ENCODE measurements around the gene EML2.

Gene EML2

DNA sequence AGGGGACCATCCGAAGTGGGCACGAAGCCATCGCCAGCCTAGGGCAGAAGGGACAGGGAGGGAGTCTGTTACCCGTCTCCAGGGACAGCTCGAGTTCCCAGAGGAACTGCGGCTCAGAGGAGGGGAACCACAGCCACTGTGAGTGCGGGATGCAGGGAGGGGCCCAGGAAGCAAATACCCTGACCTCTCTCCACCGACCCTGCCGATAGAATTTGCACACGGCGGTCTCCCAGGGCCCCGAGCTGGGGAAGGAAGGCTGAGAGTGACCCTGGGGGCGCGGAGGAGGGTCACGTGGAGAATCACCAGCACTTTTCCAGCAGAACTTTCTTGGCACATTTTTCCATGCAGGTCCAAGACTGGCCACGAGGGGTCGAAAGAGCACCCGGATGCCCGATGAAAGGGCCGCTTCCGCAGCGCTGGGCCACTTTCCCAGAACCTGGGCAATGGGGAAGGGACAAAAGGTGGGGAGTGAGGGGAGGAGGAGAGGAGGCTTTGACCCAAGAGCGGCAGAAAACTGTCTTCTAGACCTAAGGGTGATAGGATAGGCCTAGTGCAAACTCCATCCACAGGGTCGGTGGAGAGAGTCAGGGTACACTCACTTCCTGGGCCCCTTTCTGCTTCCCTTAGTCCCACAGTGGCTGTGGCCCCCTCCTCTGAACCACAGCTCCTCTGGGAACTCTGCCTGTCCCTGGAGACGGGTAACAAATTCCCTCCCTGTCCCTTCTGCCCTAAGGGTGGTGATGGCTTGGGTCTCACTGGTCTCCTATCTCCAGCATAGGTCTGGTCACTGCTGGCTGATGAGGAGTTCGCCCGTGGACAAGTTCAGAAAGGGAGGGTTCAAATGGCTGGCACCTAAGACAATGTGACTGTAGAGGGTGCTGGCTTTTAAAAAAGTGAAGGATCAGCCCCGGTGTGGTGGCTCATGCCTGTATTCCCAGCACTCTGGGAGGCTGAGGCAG is 31.8 kb downstream of the EML2 start (continued):
- TF ChIP-seq, protein P1, sequence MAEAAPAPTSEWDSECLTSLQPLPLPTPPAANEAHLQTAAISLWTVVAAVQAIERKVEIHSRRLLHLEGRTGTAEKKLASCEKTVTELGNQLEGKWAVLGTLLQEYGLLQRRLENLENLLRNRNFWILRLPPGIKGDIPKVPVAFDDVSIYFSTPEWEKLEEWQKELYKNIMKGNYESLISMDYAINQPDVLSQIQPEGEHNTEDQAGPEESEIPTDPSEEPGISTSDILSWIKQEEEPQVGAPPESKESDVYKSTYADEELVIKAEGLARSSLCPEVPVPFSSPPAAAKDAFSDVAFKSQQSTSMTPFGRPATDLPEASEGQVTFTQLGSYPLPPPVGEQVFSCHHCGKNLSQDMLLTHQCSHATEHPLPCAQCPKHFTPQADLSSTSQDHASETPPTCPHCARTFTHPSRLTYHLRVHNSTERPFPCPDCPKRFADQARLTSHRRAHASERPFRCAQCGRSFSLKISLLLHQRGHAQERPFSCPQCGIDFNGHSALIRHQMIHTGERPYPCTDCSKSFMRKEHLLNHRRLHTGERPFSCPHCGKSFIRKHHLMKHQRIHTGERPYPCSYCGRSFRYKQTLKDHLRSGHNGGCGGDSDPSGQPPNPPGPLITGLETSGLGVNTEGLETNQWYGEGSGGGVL (tag by site-specific recombination; IDR thresholded peaks at IDR 0.05) = peak; percentile 46
- peak; percentile 78 for TF ChIP-seq ZNF660 (tag by site-specific recombination; IDR thresholded peaks at IDR 0.05)
- TF ChIP-seq ZNF24 (tag by site-specific recombination; IDR thresholded peaks at IDR 0.05) = peak; percentile 38; the same call in 1 of the 2 replicates
- TF ChIP-seq ZNF366 (tag by site-specific recombination; conservative IDR thresholded peaks at IDR 0.05) = peak; percentile 78
- peak; percentile 93 for TF ChIP-seq ZBTB48 (tag by site-specific recombination; IDR thresholded peaks at IDR 0.05)
- 0 out of 2 replicates have a peak, but pooled peaks have one; percentile 25 for TF ChIP-seq KLF16 (tag by site-specific recombination; IDR thresholded peaks at IDR 0.05)
- 0 out of 2 replicates have a peak, but pooled peaks have one; percentile 35 for TF ChIP-seq WT1 (tag by site-specific recombination; IDR thresholded peaks at IDR 0.05)
- TF ChIP-seq ZNF664 (tag by site-specific recombination; IDR thresholded peaks at IDR 0.05) = no peak
- 0 out of 2 replicates have a peak, but pooled peaks have one; percentile 6 for TF ChIP-seq OSR2 (tag by site-specific recombination; IDR thresholded peaks at IDR 0.05)
- TF ChIP-seq ZNF335 (tag by site-specific recombination; conservative IDR thresholded peaks at IDR 0.05) = peak; percentile 56
- no peak for TF ChIP-seq ZBTB21 (tag by site-specific recombination; IDR thresholded peaks at IDR 0.05)
- TF ChIP-seq, protein P2, sequence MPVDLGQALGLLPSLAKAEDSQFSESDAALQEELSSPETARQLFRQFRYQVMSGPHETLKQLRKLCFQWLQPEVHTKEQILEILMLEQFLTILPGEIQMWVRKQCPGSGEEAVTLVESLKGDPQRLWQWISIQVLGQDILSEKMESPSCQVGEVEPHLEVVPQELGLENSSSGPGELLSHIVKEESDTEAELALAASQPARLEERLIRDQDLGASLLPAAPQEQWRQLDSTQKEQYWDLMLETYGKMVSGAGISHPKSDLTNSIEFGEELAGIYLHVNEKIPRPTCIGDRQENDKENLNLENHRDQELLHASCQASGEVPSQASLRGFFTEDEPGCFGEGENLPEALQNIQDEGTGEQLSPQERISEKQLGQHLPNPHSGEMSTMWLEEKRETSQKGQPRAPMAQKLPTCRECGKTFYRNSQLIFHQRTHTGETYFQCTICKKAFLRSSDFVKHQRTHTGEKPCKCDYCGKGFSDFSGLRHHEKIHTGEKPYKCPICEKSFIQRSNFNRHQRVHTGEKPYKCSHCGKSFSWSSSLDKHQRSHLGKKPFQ (tag by site-specific recombination; IDR thresholded peaks at IDR 0.05) = no peak
- TF ChIP-seq, protein P3, sequence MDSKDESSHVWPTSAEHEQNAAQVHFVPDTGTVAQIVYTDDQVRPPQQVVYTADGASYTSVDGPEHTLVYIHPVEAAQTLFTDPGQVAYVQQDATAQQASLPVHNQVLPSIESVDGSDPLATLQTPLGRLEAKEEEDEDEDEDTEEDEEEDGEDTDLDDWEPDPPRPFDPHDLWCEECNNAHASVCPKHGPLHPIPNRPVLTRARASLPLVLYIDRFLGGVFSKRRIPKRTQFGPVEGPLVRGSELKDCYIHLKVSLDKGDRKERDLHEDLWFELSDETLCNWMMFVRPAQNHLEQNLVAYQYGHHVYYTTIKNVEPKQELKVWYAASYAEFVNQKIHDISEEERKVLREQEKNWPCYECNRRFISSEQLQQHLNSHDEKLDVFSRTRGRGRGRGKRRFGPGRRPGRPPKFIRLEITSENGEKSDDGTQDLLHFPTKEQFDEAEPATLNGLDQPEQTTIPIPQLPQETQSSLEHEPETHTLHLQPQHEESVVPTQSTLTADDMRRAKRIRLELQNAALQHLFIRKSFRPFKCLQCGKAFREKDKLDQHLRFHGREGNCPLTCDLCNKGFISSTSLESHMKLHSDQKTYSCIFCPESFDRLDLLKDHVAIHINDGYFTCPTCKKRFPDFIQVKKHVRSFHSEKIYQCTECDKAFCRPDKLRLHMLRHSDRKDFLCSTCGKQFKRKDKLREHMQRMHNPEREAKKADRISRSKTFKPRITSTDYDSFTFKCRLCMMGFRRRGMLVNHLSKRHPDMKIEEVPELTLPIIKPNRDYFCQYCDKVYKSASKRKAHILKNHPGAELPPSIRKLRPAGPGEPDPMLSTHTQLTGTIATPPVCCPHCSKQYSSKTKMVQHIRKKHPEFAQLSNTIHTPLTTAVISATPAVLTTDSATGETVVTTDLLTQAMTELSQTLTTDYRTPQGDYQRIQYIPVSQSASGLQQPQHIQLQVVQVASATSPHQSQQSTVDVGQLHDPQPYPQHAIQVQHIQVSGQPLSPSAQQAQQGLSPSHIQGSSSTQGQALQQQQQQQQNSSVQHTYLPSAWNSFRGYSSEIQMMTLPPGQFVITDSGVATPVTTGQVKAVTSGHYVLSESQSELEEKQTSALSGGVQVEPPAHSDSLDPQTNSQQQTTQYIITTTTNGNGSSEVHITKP (tag by site-specific recombination; IDR thresholded peaks at IDR 0.05) = peak; percentile 77
- TF ChIP-seq, protein P4, sequence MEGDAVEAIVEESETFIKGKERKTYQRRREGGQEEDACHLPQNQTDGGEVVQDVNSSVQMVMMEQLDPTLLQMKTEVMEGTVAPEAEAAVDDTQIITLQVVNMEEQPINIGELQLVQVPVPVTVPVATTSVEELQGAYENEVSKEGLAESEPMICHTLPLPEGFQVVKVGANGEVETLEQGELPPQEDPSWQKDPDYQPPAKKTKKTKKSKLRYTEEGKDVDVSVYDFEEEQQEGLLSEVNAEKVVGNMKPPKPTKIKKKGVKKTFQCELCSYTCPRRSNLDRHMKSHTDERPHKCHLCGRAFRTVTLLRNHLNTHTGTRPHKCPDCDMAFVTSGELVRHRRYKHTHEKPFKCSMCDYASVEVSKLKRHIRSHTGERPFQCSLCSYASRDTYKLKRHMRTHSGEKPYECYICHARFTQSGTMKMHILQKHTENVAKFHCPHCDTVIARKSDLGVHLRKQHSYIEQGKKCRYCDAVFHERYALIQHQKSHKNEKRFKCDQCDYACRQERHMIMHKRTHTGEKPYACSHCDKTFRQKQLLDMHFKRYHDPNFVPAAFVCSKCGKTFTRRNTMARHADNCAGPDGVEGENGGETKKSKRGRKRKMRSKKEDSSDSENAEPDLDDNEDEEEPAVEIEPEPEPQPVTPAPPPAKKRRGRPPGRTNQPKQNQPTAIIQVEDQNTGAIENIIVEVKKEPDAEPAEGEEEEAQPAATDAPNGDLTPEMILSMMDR (tag by site-specific recombination; IDR thresholded peaks at IDR 0.05) = peak; percentile 87
- TF ChIP-seq ZBTB17 (tag by site-specific recombination; IDR thresholded peaks at IDR 0.05) = peak; percentile 65
- TF ChIP-seq ZXDB (tag by site-specific recombination; IDR thresholded peaks at IDR 0.05) = peak; percentile 50; the same call in 1 of the 2 replicates
- 0 out of 2 replicates have a peak, but pooled peaks have one; percentile 27 for TF ChIP-seq ZFHX2 (tag by site-specific recombination; conservative IDR thresholded peaks at IDR 0.05)
- TF ChIP-seq, protein P5, sequence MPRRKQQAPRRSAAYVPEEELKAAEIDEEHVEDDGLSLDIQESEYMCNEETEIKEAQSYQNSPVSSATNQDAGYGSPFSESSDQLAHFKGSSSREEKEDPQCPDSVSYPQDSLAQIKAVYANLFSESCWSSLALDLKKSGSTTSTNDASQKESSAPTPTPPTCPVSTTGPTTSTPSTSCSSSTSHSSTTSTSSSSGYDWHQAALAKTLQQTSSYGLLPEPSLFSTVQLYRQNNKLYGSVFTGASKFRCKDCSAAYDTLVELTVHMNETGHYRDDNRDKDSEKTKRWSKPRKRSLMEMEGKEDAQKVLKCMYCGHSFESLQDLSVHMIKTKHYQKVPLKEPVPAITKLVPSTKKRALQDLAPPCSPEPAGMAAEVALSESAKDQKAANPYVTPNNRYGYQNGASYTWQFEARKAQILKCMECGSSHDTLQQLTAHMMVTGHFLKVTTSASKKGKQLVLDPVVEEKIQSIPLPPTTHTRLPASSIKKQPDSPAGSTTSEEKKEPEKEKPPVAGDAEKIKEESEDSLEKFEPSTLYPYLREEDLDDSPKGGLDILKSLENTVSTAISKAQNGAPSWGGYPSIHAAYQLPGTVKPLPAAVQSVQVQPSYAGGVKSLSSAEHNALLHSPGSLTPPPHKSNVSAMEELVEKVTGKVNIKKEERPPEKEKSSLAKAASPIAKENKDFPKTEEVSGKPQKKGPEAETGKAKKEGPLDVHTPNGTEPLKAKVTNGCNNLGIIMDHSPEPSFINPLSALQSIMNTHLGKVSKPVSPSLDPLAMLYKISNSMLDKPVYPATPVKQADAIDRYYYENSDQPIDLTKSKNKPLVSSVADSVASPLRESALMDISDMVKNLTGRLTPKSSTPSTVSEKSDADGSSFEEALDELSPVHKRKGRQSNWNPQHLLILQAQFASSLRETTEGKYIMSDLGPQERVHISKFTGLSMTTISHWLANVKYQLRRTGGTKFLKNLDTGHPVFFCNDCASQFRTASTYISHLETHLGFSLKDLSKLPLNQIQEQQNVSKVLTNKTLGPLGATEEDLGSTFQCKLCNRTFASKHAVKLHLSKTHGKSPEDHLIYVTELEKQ (tag by site-specific recombination; IDR thresholded peaks at IDR 0.05; ENCODE audit: borderline replicate concordance) = no peak
- TF ChIP-seq ZEB2 (tag by site-specific recombination; IDR thresholded peaks at IDR 0.05) = peak; percentile 72
- TF ChIP-seq MZF1 (tag by site-specific recombination; IDR thresholded peaks at IDR 0.05; ENCODE audit: borderline replicate concordance) = peak; percentile 21; the same call in 1 of the 2 replicates
- peak; percentile 50; the same call in 1 of the 2 replicates for TF ChIP-seq ZNF423 (tag by site-specific recombination; IDR thresholded peaks at IDR 0.05)
- 0 out of 2 replicates have a peak, but pooled peaks have one; percentile 31 for TF ChIP-seq ZFP69B (tag by site-specific recombination; IDR thresholded peaks at IDR 0.05)
- TF ChIP-seq ZNF16 (tag by site-specific recombination; IDR thresholded peaks at IDR 0.05; ENCODE audit: low read depth) = no peak
- TF ChIP-seq TRIM28 (IDR thresholded peaks at IDR 0.05; ENCODE audit: borderline replicate concordance, low read length) = no peak
- peak; percentile 93 for TF ChIP-seq GLIS1 (tag by site-specific recombination; IDR thresholded peaks at IDR 0.05)
- peak; percentile 34; the same call in 1 of the 2 replicates for TF ChIP-seq BCL11A (tag by site-specific recombination; IDR thresholded peaks at IDR 0.05; ENCODE audit: low read depth)
- TF ChIP-seq ZFP3 (tag by site-specific recombination; IDR thresholded peaks at IDR 0.05; ENCODE audit: low read depth) = peak; percentile 56; the same call in 1 of the 2 replicates
